Activated CD4-positive, alpha-beta T cell treated with anti-CD3 and anti-CD28 coated beads, Interleukin-2, Interleukin-4, amounts not matched to agents 100 ng/mL and 50 ng/mL, durations not matched to agents 16 hours and 8 hours (primary cell): ENCODE measurements around the gene DUOX1.
"Not testable (repeated sequence)": the region's sequence is repeated elsewhere in the genome, so short reads cannot be mapped to it uniquely, and the experiment has no call there.

Experiments used
- DNase-seq: peaks from one replicate; pipeline ENCODE4 v3.0.0-alpha.2; 2020; ENCODE audit warnings: low spot score

DUOX1 gene

GRCh38 chr15:45129651-45130129 lies at the start of gene DUOX1, which contains the start of gene DUOXA1:
DUOX1 (plus strand) TSS chr15:45129994; CDS start chr15:45131967, 1,973 bp downstream.
DUOXA1 (minus strand) TSS chr15:45129879; CDS start chr15:45123014, 6,865 bp downstream.
- DNase-seq, result no peak

- DNase-seq, result not testable (repeated sequence)
These were observed 49.2 kb upstream of the DUOX1 start for GRCh38 chr15:45080593-45080992.

GRCh38 chr15:45082412-45082811 lies 47.4 kb upstream of the DUOX1 start:
- not testable (repeated sequence) for DNase-seq

GRCh38 chr15:45083223-45083622 lies 46.6 kb upstream of the DUOX1 start:
- DNase-seq, result no peak

GRCh38 chr15:45084163-45084562 lies 45.6 kb upstream of the DUOX1 start:
- DNase-seq, result no peak

GRCh38 chr15:45087513-45087912 lies 42.3 kb upstream of the DUOX1 start:
- no peak for DNase-seq

- DNase-seq, result no peak
These were observed 40.7 kb upstream of the DUOX1 start for GRCh38 chr15:45088801-45089711.

GRCh38 chr15:45089712-45090373 lies 40.0 kb upstream of the DUOX1 start:
- no peak for DNase-seq

- DNase-seq, result no peak
These were observed 38.6 kb upstream of the DUOX1 start for GRCh38 chr15:45091161-45091560.

GRCh38 chr15:45091576-45091975 lies 38.2 kb upstream of the DUOX1 start:
- DNase-seq, result no peak

GRCh38 chr15:45093013-45093412 lies 36.8 kb upstream of the DUOX1 start:
- DNase-seq, result no peak

- DNase-seq, result no peak
These were observed 36.0 kb upstream of the DUOX1 start for GRCh38 chr15:45093622-45094357.

- DNase-seq, result no peak
These were observed 35.5 kb upstream of the DUOX1 start for GRCh38 chr15:45094358-45094730.

- no peak for DNase-seq
These were observed 34.1 kb upstream of the DUOX1 start for GRCh38 chr15:45095661-45096060.

- no peak for DNase-seq
These were observed 32.3 kb upstream of the DUOX1 start for GRCh38 chr15:45097466-45097865.

- no peak for DNase-seq
These were observed 30.1 kb upstream of the DUOX1 start for GRCh38 chr15:45099549-45100165.

- no peak for DNase-seq
These were observed 28.7 kb upstream of the DUOX1 start for GRCh38 chr15:45100884-45101625.

- DNase-seq, result no peak
These were observed 28.0 kb upstream of the DUOX1 start for GRCh38 chr15:45101749-45102148.

GRCh38 chr15:45102226-45102625 lies 27.6 kb upstream of the DUOX1 start:
- DNase-seq, result no peak

GRCh38 chr15:45104170-45104569 lies 25.6 kb upstream of the DUOX1 start:
- DNase-seq, result not testable (repeated sequence)

- no peak for DNase-seq
These were observed 24.2 kb upstream of the DUOX1 start for GRCh38 chr15:45105586-45105985.
